Measurements from ENCODE around the gene PLEKHA7. TPM values are rescaled to one million over a fixed set of nuclear protein-coding genes. Genes with fewer than 3 reads are reported as not detected.

PLEKHA7 gene
- total RNA-seq, 1 experiment from 2014 or later = 57.6 TPM

DNA sequence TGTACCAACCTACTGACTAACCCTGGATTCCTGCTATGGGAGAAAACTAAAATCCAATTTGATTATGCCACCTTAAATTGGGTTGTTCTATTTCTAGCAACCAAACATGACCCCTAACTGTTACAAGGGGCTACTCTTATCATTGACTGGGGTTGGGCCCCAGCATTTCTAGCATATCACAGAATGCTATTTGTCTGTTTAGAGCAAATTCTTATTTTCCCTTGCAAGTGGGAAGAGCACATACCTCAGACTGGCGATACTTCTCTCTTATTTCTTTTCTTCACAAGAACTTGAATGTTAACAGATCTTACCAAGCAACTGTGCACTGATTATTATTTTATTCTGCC is 182.0 kb downstream of the PLEKHA7 start:
- Mint-ChIP-seq H3K27me3 (ENCODE audit: insufficient read depth, unreplicated experiment) (no peaks in the 10 kb centered on the region), H3K27ac (ENCODE audit: unreplicated experiment) (peak overlapping the region; percentile 12), H3K9me3 (ENCODE audit: unreplicated experiment) (no peaks in the 10 kb centered on the region), H3K36me3 (ENCODE audit: insufficient read depth, unreplicated experiment) (peaks cover 36% of the 10 kb centered on the region), H3K4me3 (ENCODE audit: unreplicated experiment) (no peak overlapping the region), H3K4me1 (ENCODE audit: low read depth, unreplicated experiment) (no peaks in the 10 kb centered on the region)
- Histone ChIP-seq H3K36me3 (ENCODE audit: control insufficient read depth, insufficient read depth, low read length) (no peaks in the 10 kb centered on the region), H3K4me1 (no peaks in the 10 kb centered on the region; the same call in 1 of the 2 replicates), H3K27me3 (replicated peaks; ENCODE audit: control insufficient read depth, insufficient read depth, low read length) (no peaks in the 10 kb centered on the region), H3K9me3 (no peaks in the 10 kb centered on the region), H3K4me3 (ENCODE audit: low read depth, low read length) (no peak overlapping the region)
- intact Hi-C loops (cut with micrococcal nuclease; ENCODE audit: unreplicated experiment) = no loop called here
- DNase-seq = no peak
- POLR2A ChIA-PET = no interaction called here
- TF ChIP-seq CTCF (IDR thresholded peaks at IDR 0.05; ENCODE audit: insufficient read depth in 1 of 2, low read depth in 1 of 2, low read length in 1 of 2, severe bottlenecking in 1 of 2, unreplicated experiment in 1 of 2) = no peak
- BruUV-seq (replicated peaks) = no TSS peak
- CTCF ChIA-PET = interaction anchor here (1.7 kb wide), 1 partner anchor 12 kb away, joined by 5 read pairs; no protein-coding TSS in a partner anchor

- no peak for TF ChIP-seq CTCF (IDR thresholded peaks at IDR 0.05; ENCODE audit: insufficient read depth in 1 of 2, low read depth in 1 of 2, low read length in 1 of 2, severe bottlenecking in 1 of 2, unreplicated experiment in 1 of 2)
- Histone ChIP-seq H3K4me1 (no peaks in the 10 kb centered on the region; the same call in 1 of the 2 replicates), H3K27me3 (replicated peaks; ENCODE audit: control insufficient read depth, insufficient read depth, low read length) (no peaks in the 10 kb centered on the region), H3K36me3 (ENCODE audit: control insufficient read depth, insufficient read depth, low read length) (no peaks in the 10 kb centered on the region), H3K4me3 (ENCODE audit: low read depth, low read length) (no peak overlapping the region), H3K9me3 (no peaks in the 10 kb centered on the region)
- POLR2A ChIA-PET = no interaction called here
- H3K4me1 Mint-ChIP-seq (ENCODE audit: low read depth, unreplicated experiment) = no peaks in the 10 kb centered on the region
- no peaks in the 10 kb centered on the region for H3K27me3 Mint-ChIP-seq (ENCODE audit: insufficient read depth, unreplicated experiment)
- intact Hi-C loops (cut with micrococcal nuclease; ENCODE audit: unreplicated experiment) = no loop called here
- DNase-seq = no peak
- peaks cover 40% of the 10 kb centered on the region for H3K36me3 Mint-ChIP-seq (ENCODE audit: insufficient read depth, unreplicated experiment)
- H3K9me3 Mint-ChIP-seq (ENCODE audit: unreplicated experiment) = no peaks in the 10 kb centered on the region
- CTCF ChIA-PET = interaction anchor here (1.7 kb wide), 1 partner anchor 11 kb away, joined by 5 read pairs; no protein-coding TSS in a partner anchor
- BruUV-seq (replicated peaks) = no TSS peak
- H3K4me3 Mint-ChIP-seq (ENCODE audit: unreplicated experiment) = no peak overlapping the region
- peak overlapping the region; percentile 12 for H3K27ac Mint-ChIP-seq (ENCODE audit: unreplicated experiment)
Measured at GRCh38 chr11:16831316-16832192, 182.7 kb downstream of the PLEKHA7 start.

DNA sequence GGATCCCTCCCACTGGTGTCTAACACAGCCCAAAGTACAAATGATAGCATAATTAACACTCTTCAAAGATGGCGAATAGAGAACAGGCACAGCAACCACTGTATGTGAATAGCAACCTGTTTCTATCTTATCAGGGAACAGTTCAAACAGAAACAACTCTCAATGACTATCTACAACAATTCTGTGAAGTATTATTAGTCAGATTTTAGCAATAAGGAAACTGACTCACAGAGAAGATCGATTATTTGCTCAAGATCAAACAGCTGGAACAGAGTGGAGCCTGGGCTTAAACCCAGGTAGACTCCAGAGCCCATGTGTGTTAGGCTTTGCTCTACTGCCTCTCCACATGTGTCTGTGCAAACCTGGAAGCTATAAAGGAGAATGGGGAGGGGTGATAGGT is 187.1 kb downstream of the PLEKHA7 start:
- no peak for TF ChIP-seq CTCF (IDR thresholded peaks at IDR 0.05; ENCODE audit: insufficient read depth in 1 of 2, low read depth in 1 of 2, low read length in 1 of 2, severe bottlenecking in 1 of 2, unreplicated experiment in 1 of 2)
- no peak for DNase-seq
- Mint-ChIP-seq H3K4me1 (ENCODE audit: low read depth, unreplicated experiment) (no peaks in the 10 kb centered on the region), H3K9me3 (ENCODE audit: unreplicated experiment) (no peaks in the 10 kb centered on the region), H3K4me3 (ENCODE audit: unreplicated experiment) (no peak overlapping the region), H3K36me3 (ENCODE audit: insufficient read depth, unreplicated experiment) (peaks cover 45% of the 10 kb centered on the region), H3K27me3 (ENCODE audit: insufficient read depth, unreplicated experiment) (no peaks in the 10 kb centered on the region), H3K27ac (ENCODE audit: unreplicated experiment) (no peak overlapping the region)
- H3K4me1 ChIP-seq = peaks cover 4% of the 10 kb centered on the region; the same call in 1 of the 2 replicates
- no TSS peak for BruUV-seq (replicated peaks)
- H3K4me3 ChIP-seq (ENCODE audit: low read depth, low read length) = no peak overlapping the region
- ChIA-PET POLR2A (no interaction called here), CTCF (no interaction called here)
- intact Hi-C loops (cut with micrococcal nuclease; ENCODE audit: unreplicated experiment) = no loop called here
- H3K9me3 ChIP-seq = no peaks in the 10 kb centered on the region
- no peaks in the 10 kb centered on the region for H3K36me3 ChIP-seq (ENCODE audit: control insufficient read depth, insufficient read depth, low read length)
- H3K27me3 ChIP-seq (replicated peaks; ENCODE audit: control insufficient read depth, insufficient read depth, low read length) = no peaks in the 10 kb centered on the region

Measured in Caco-2 (cell line).